Upper lobe of left lung (tissue), 6 donors: ENCODE measurements around the gene NARF. TPM values are rescaled to one million over a fixed set of nuclear protein-coding genes. Genes with fewer than 3 reads are reported as not detected.
"Not testable (repeated sequence)": the region's sequence is repeated elsewhere in the genome, so short reads cannot be mapped to it uniquely, and the experiment has no call there.

Source experiments
- ATAC-seq, 2 donors: fragments of 200-7000 bp; cut with Tn5 transposase; one replicate each; pipeline ENCODE4 v1.9.1; 2022; ENCODE audit warnings: mild to moderate bottlenecking in 2 of 2, moderate library complexity in 2 of 2; ENCODE audit not compliant: low FRiP score in 2 of 2
- DNase-seq, 2 donors: peaks; one replicate each; pipeline ENCODE4 v3.0.0-alpha.2; 2019 to 2020
- H3K27ac ChIP-seq, 4 donors: fragments of 200-600 bp; sonication (generic); one replicate each; pipeline ENCODE4 v1.5.1; 2016 to 2019
- H3K27me3 ChIP-seq, 4 donors: fragments of 200-600 bp; sonication (generic); one replicate each; pipeline ENCODE4 v1.5.1; 2017 to 2019
- H3K36me3 ChIP-seq, 4 donors: fragments of 200-600 bp; sonication (generic); one replicate each; pipeline ENCODE4 v1.5.1; 2016 to 2019
- H3K4me1 ChIP-seq, 4 donors: fragments of 200-600 bp; sonication (generic); one replicate each; pipeline ENCODE4 v1.5.1; 2018 to 2019
- H3K4me3 ChIP-seq, 4 donors: fragments of 200-600 bp; sonication (generic); one replicate each; pipeline ENCODE4 v1.5.1; 2017 to 2019; ENCODE audit warnings: mild to moderate bottlenecking in 2 of 4, moderate library complexity in 1 of 4
- H3K9me3 ChIP-seq, 4 donors: fragments of 200-600 bp; sonication (generic); one replicate each; pipeline ENCODE4 v1.5.1; 2018 to 2019
- CTCF ChIP-seq, 6 experiments: fragments of 450-650 bp in 4 of 6; fragments of 200-600 bp in 2 of 6; sonication (generic) in 2 of 6; IDR thresholded peaks; one replicate each; pipeline ENCODE4 v1.5.1; 2016 to 2019; ENCODE audit warnings: antibody characterized with exemption in 6 of 6
- EP300 ChIP-seq, 4 donors: sonication (generic); formaldehyde crosslinking; IDR thresholded peaks; one replicate each; pipeline ENCODE4 v1.5.1; 2017; ENCODE audit warnings: antibody characterized with exemption in 4 of 4, control low read depth in 2 of 4
- POLR2A ChIP-seq, 4 donors: fragments of 450-650 bp; IDR thresholded peaks; one replicate each; pipeline ENCODE4 v1.5.1; 2016 to 2017; ENCODE audit warnings: antibody characterized with exemption in 4 of 4, mild to moderate bottlenecking in 2 of 4
- POLR2AphosphoS5 ChIP-seq, 2 donors: sonication (generic); formaldehyde crosslinking; IDR thresholded peaks; one replicate each; pipeline ENCODE4 v1.5.1; 2017; ENCODE audit warnings: antibody characterized with exemption in 2 of 2
- WGBS, 2 donors: methylation state at CpG; one replicate each; pipeline ENCODE4 v1.1.5; 2017 to 2018; 5-methylcytosine and 5-hydroxymethylcytosine counted together
- small RNA-seq, 4 donors: library from RNA; depleted of rRNA; stranded (forward); fragments of <200 nt; gene quantifications; one replicate each; pipeline ENCODE3, GENCODE V24; 2016
- total RNA-seq, 6 donors: library from RNA; depleted of rRNA in 4 of 6; stranded (reverse); fragments of >200 nt in 4 of 6; gene quantifications; one replicate each; pipeline versions ENCODE4 v1.1.0 to v1.2.1, GENCODE V29; 2016 to 2021
- donor health status: DM: no; HTN: no; CAD: no; lungs with moderate emphysema.
- donor health status: DM: no; HTN: yes; CAD: no; lungs with severe emphysema.

Gene NARF
- total RNA-seq, 6 donors from 2014 or later = 28.9 to 77.8 (median 62.6) TPM

GRCh38 chr17:82534401-82534812, 75.9 kb downstream of the NARF start:
- DNase-seq (no peak), ATAC-seq (peak in 1 of 2 donors; percentile 28)
- H3K9me3 ChIP-seq = no peaks in the 10 kb centered on the region
- WGBS, 2 donors = 67 to 77% methylated on average over 7 of the region's 7 CpGs
- H3K27me3 ChIP-seq = no peaks in the 10 kb centered on the region
- no peaks in the 10 kb centered on the region for H3K36me3 ChIP-seq
- H3K27ac ChIP-seq = peak overlapping the region in 3 of 4 donors; percentile 80 to 88 (median 86)
- no peak overlapping the region for H3K4me3 ChIP-seq
- H3K4me1 ChIP-seq = peaks cover 57 to 76% (median 64%) of the 10 kb centered on the region in 4 donors
- TF ChIP-seq POLR2AphosphoS5 (IDR thresholded peaks at IDR 0.05) = no peak
- TF ChIP-seq POLR2A (IDR thresholded peaks at IDR 0.05) = no peak
- TF ChIP-seq EP300 (IDR thresholded peaks at IDR 0.05) = no peak
- TF ChIP-seq CTCF (IDR thresholded peaks at IDR 0.05) = no peak

DNA sequence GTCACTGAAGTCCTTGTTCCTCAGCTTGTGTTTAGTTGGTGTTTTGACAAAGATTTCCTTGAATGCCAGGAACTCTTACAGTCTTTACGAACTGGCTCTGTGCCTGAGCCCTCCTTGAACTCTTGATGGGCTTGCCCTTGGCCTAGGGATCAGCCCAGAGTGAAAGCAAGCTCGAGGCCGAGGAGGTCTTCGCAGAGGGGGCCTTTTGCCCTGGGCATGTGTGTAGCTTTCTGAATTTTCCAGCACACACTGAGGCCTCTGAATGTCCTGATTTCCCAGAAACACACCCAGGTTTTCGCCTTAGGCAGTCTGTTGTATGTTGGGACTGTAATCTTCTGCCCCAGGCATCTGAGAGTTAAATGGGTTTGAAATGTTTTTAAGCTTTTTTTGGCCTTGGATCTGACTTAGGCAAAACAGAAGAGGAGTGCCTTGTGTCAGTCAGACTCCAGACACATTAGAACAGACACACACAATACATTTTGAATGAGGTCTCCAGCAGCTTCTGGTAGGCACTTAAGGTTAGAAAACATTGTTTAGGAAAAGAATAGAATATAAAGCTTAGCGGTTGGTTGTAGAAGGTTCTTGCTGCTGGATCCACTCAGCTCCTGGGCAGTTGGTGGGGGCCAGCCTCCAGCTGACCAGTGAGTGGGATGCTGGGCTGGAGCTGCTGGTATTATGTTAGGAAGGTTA, 78.1 kb downstream of the NARF start:
- peaks cover 43 to 73% (median 54%) of the 10 kb centered on the region in 4 donors for H3K4me1 ChIP-seq
- no peaks in the 10 kb centered on the region for H3K36me3 ChIP-seq
- H3K9me3 ChIP-seq = no peaks in the 10 kb centered on the region
- ATAC-seq = peak; percentile 66 to 69
- no peaks in the 10 kb centered on the region for H3K27me3 ChIP-seq
- WGBS, 2 donors = 22 to 24% methylated on average over 3 to 6 of the region's 6 CpGs
- DNase-seq = peak in 1 of 2 donors; percentile 84
- peak overlapping the region; percentile 72 to 88 (median 83) for H3K27ac ChIP-seq
- TF ChIP-seq POLR2A (IDR thresholded peaks at IDR 0.05) (peak in 1 of 4 donors; percentile 4), EP300 (IDR thresholded peaks at IDR 0.05) (peak in 1 of 4 donors; percentile 12), CTCF (IDR thresholded peaks at IDR 0.05) (no peak), POLR2AphosphoS5 (IDR thresholded peaks at IDR 0.05) (peak in 1 of 2 donors; percentile 43)
- H3K4me3 ChIP-seq = no peak overlapping the region

GRCh38 chr17:82537228-82537627, 78.7 kb downstream of the NARF start:
- DNase-seq, H3K4me3 ChIP-seq, H3K36me3 ChIP-seq, H3K27me3 ChIP-seq, H3K9me3 ChIP-seq: not testable (repeated sequence)
- peak overlapping the region; percentile 72 to 88 (median 83) for H3K27ac ChIP-seq
- peak in 1 of 2 donors; percentile 57 for ATAC-seq
- 61 to 72% methylated on average over 9 of the region's 9 CpGs for WGBS, 2 donors
- H3K4me1 ChIP-seq = peaks cover 40 to 71% (median 49%) of the 10 kb centered on the region in 4 donors

DNA sequence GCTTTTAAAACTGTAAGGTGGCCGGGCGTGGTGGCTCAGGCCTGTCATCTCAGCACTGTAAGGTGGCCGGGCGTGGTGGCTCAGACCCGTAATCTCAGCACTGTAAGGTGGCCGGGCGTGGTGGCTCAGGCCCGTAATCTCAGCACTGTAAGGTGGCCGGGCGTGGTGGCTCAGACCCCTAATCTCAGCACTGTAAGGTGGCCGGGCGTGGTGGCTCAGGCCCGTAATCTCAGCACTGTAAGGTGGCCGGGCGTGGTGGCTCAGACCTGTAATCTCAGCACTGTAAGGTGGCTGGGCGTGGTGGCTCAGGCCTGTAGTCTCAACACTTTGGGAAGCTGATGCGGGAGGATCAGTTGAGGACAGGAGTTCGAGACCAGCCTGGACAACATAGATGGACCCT, 80.5 kb downstream of the NARF start:
- H3K4me1 ChIP-seq = peaks cover 40 to 72% (median 55%) of the 10 kb centered on the region in 4 donors
- not testable (repeated sequence) for H3K9me3 ChIP-seq, DNase-seq, H3K36me3 ChIP-seq, H3K4me3 ChIP-seq, H3K27me3 ChIP-seq, ATAC-seq
- WGBS, 2 donors = 90 to 91% methylated on average over 18 of the region's 18 CpGs
- H3K27ac ChIP-seq = peak overlapping the region in 3 of 4 donors; percentile 17 to 88 (median 86)

Small RNA genes lying within 50 kb of the gene (small RNA-seq; reads per million reads assigned to genes)
- gene RF00019 = 0 reads per million in 4 donors

Other genes with a start within 250 kb of the NARF start
- 100 to 1,000 TPM in 2 of 6 donors, 10 to 100 TPM in 4; 52.9 to 204 (median 71.8) TPM for gene CCDC57, start 245.9 kb upstream of the NARF start, total RNA-seq
- gene SLC16A3, start 229.7 kb upstream of the NARF start, total RNA-seq = 100 to 1,000 TPM in 3 of 6 donors, 10 to 100 TPM in 3; 33.5 to 134 (median 102) TPM
- gene CSNK1D, start 185.0 kb upstream of the NARF start, total RNA-seq = 100 to 1,000 TPM in 4 of 6 donors, 10 to 100 TPM in 2; 80.6 to 228 (median 152) TPM
- 10 to 100 TPM in 1 of 6 donors, 1 to 10 TPM in 5; 5.2 to 24.7 (median 7.6) TPM for gene CD7, start 141.1 kb upstream of the NARF start, total RNA-seq
- 10 to 100 TPM; 17.8 to 50.4 (median 36.2) TPM for gene SECTM1, start 125.0 kb upstream of the NARF start, total RNA-seq
- gene TEX19, start 99.5 kb upstream of the NARF start, total RNA-seq = not detected
- gene UTS2R, start 87.0 kb upstream of the NARF start, total RNA-seq = under 1 TPM in 1 of 6 donors, not detected in 5; 0.39 TPM
- 100 to 1,000 TPM in 2 of 6 donors, 10 to 100 TPM in 4; 33.7 to 250 (median 43.4) TPM for gene HEXD, start 40.4 kb upstream of the NARF start, total RNA-seq
- 10 to 100 TPM; 20.0 to 76.9 (median 38.2) TPM for gene OGFOD3, start 40.2 kb upstream of the NARF start, total RNA-seq
- 100 to 1,000 TPM in 3 of 6 donors, 10 to 100 TPM in 3; 74.9 to 193 (median 108) TPM for gene CYBC1, start 8.0 kb upstream of the NARF start, total RNA-seq
- 10 to 100 TPM; 50.8 to 92.7 (median 58.9) TPM for gene FOXK2, start 61.0 kb downstream of the NARF start, total RNA-seq
- 10 to 100 TPM; 54.9 to 90.0 (median 74.3) TPM for gene WDR45B, start 189.7 kb downstream of the NARF start, total RNA-seq
- 10 to 100 TPM in 5 of 6 donors, 1 to 10 TPM in 1; 7.8 to 23.7 (median 11.4) TPM for gene RAB40B, start 240.0 kb downstream of the NARF start, total RNA-seq